Measurements from ENCODE around the gene HOMER2.

GRCh38 chr15:82935382-82935781, 17.1 kb downstream of the HOMER2 start:
- no peak for TF ChIP-seq CTCF (conservative IDR thresholded peaks at IDR 0.05)
- no peak for TF ChIP-seq ZFX (IDR thresholded peaks at IDR 0.05)

Measured in C4-2B (cell line).